IMR-90 (cell line): ENCODE results near the gene ATOSA. TPM values are rescaled to one million over a fixed set of nuclear protein-coding genes. Genes with fewer than 3 reads are reported as not detected.

Experiments
- ATAC-seq: fragments of 200-7000 bp; cut with Tn5 transposase; 2 replicates; pipeline ENCODE4 v1.9.1; 2020; ENCODE audit warnings: low read depth, mild to moderate bottlenecking, moderate library complexity
- BruUV-seq: library from RNA; stranded (reverse); fragments of 400-500 nt; replicated peaks from 2 replicates; lab custom pipeline; 2021; lab: Mats Ljungman, UMichigan
- CTCF ChIA-PET: fragments of 300-600 bp; formaldehyde crosslinking; extraction: SDS; loops from one replicate; lab custom pipeline; 2021; ENCODE audit warnings: antibody characterized with exemption; lab: Yijun Ruan, JAX
- POLR2A ChIA-PET: fragments of 300-600 bp; sonication (Branson Sonifier 250); formaldehyde crosslinking; loops from one replicate; lab custom pipeline; 2022; ENCODE audit warnings: antibody characterized with exemption; ENCODE audit not compliant: unreplicated experiment; lab: Charles Lee
- DNase-seq: peaks from one replicate; pipeline ENCODE4 v3.0.0; 2013
- H2AFZ ChIP-seq: replicated peaks from 2 replicates; pipeline ENCODE3; 2013; ENCODE audit warnings: low read length, mild to moderate bottlenecking; ENCODE audit not compliant: poor library complexity
- H2AK5ac ChIP-seq: 2 replicates; pipeline ENCODE4 v1.6.1; 2013; ENCODE audit warnings: low read depth, low read length, inconsistent platforms
- H2AK9ac ChIP-seq: replicated peaks from 2 replicates; pipeline ENCODE3; 2013; ENCODE audit warnings: mild to moderate bottlenecking, low read depth, low read length, moderate library complexity; ENCODE audit not compliant: poor library complexity
- H2BK120ac ChIP-seq: 2 replicates; pipeline ENCODE4 v1.6.1; 2013; ENCODE audit warnings: low read depth, low read length, inconsistent platforms
- H2BK15ac ChIP-seq: 3 replicates; pipeline ENCODE4 v1.6.1; 2013; ENCODE audit warnings: low read depth, low read length, inconsistent platforms
- H2BK20ac ChIP-seq: 2 replicates; pipeline ENCODE4 v1.6.1; 2013; ENCODE audit warnings: low read depth, mild to moderate bottlenecking, inconsistent platforms, low read length, moderate library complexity
- H2BK5ac ChIP-seq: 2 replicates; pipeline ENCODE4 v1.6.1; 2013; ENCODE audit warnings: mild to moderate bottlenecking, low read depth, low read length, inconsistent platforms; ENCODE audit not compliant: poor library complexity, severe bottlenecking
- H3K14ac ChIP-seq: replicated peaks from 2 replicates; pipeline ENCODE4 v1.6.1; 2013; ENCODE audit warnings: low read depth, low read length, inconsistent platforms
- H3K18ac ChIP-seq: 2 replicates; pipeline ENCODE4 v1.6.1; 2013; ENCODE audit warnings: low read depth, low read length, control low read depth
- H3K23ac ChIP-seq: 2 replicates; pipeline ENCODE4 v1.6.1; 2013; ENCODE audit warnings: low read depth, low read length, inconsistent platforms
- H3K27ac ChIP-seq: 2 replicates; pipeline ENCODE4 v1.5.1; 2013; ENCODE audit warnings: mild to moderate bottlenecking, control low read depth, low read length; ENCODE audit not compliant: insufficient read depth
- H3K27me3 ChIP-seq: 2 replicates; pipeline ENCODE4 v1.6.1; 2013; ENCODE audit warnings: low read length; ENCODE audit not compliant: control insufficient read depth, insufficient read depth
- H3K36me3 ChIP-seq: 2 replicates; pipeline ENCODE4 v1.6.1; 2013; ENCODE audit warnings: low read length, mixed read lengths; ENCODE audit not compliant: control insufficient read depth, insufficient read depth
- H3K4ac ChIP-seq: 2 replicates; pipeline ENCODE4 v1.6.1; 2013; ENCODE audit warnings: low read depth, low read length, inconsistent platforms
- H3K4me1 ChIP-seq: 2 replicates; pipeline ENCODE4 v1.6.1; 2013; ENCODE audit warnings: low read length, mixed read lengths; ENCODE audit not compliant: control insufficient read depth, insufficient read depth
- H3K4me2 ChIP-seq: 2 replicates; pipeline ENCODE4 v1.6.1; 2013; ENCODE audit warnings: low read depth, mild to moderate bottlenecking, control low read depth, low read length, moderate library complexity
- H3K4me3 ChIP-seq: 2 replicates; pipeline ENCODE4 v1.5.1; 2013; ENCODE audit warnings: low read depth, mild to moderate bottlenecking, control low read depth, low read length, moderate library complexity; ENCODE audit not compliant: insufficient read depth
- H3K56ac ChIP-seq: 2 replicates; pipeline ENCODE4 v1.6.1; 2013; ENCODE audit warnings: low read length, inconsistent platforms; ENCODE audit not compliant: insufficient read depth; ENCODE audit errors: extremely low read depth
- H3K79me1 ChIP-seq, 2 experiments: 2 replicates each; pipeline ENCODE4 v1.6.1; 2013; ENCODE audit warnings: low read length in 2 of 2, inconsistent platforms in 1 of 2, low read depth in 1 of 2
- H3K9ac ChIP-seq: 2 replicates; pipeline ENCODE4 v1.6.1; 2013; ENCODE audit warnings: low read depth, low read length, control low read depth
- H3K9me1 ChIP-seq: 2 replicates; pipeline ENCODE4 v1.6.1; 2013; ENCODE audit warnings: low read length, inconsistent platforms; ENCODE audit not compliant: insufficient read depth
- H3K9me3 ChIP-seq: 2 replicates; pipeline ENCODE4 v1.6.1; 2013; ENCODE audit warnings: low read length; ENCODE audit not compliant: control insufficient read depth, insufficient read depth
- H4K20me1 ChIP-seq: 2 replicates; pipeline ENCODE4 v1.6.1; 2013; ENCODE audit warnings: low read length, inconsistent platforms; ENCODE audit not compliant: insufficient read depth
- H4K5ac ChIP-seq: 2 replicates; pipeline ENCODE4 v1.6.1; 2013; ENCODE audit warnings: mild to moderate bottlenecking, low read depth, low read length, control low read depth
- H4K8ac ChIP-seq, 2 experiments: 2 replicates each; pipeline ENCODE4 v1.6.1; 2013; ENCODE audit warnings: low read depth in 2 of 2, low read length in 2 of 2, control low read depth in 1 of 2, inconsistent platforms in 1 of 2
- H4K91ac ChIP-seq: 2 replicates; pipeline ENCODE4 v1.6.1; 2013; ENCODE audit warnings: low read depth, low read length, inconsistent platforms; ENCODE audit not compliant: insufficient read depth
- BHLHE40 ChIP-seq: fragments of 150-350 bp; IDR thresholded peaks from 2 replicates; pipeline ENCODE4 v1.6.1; 2016; ENCODE audit warnings: mild to moderate bottlenecking, low read depth, low read length
- CEBPB ChIP-seq: IDR thresholded peaks from 2 replicates; pipeline ENCODE4 v1.6.1; 2012; ENCODE audit warnings: low read depth, low read length, improper control_type of control experiment
- CHD1 ChIP-seq: IDR thresholded peaks from 2 replicates; pipeline ENCODE4 v1.6.1; 2012; ENCODE audit warnings: low read depth, low read length, improper control_type of control experiment
- CTCF ChIP-seq: conservative IDR thresholded peaks from 2 replicates; pipeline ENCODE4 v1.5.1; 2012; ENCODE audit warnings: mild to moderate bottlenecking, low read depth, low read length, improper control_type of control experiment
- FOS ChIP-seq: fragments of 150-350 bp; IDR thresholded peaks from 2 replicates; pipeline ENCODE4 v1.6.1; 2016; ENCODE audit warnings: low read depth, low read length
- MAZ ChIP-seq: IDR thresholded peaks from 2 replicates; pipeline ENCODE4 v1.6.1; 2012; ENCODE audit warnings: low read depth, mild to moderate bottlenecking, low read length, improper control_type of control experiment, moderate library complexity, borderline replicate concordance
- MXI1 ChIP-seq: IDR thresholded peaks from 2 replicates; pipeline ENCODE4 v1.6.1; 2012; ENCODE audit warnings: low read depth, mild to moderate bottlenecking, low read length, moderate library complexity, borderline replicate concordance
- NFE2L2 ChIP-seq: fragments of 150-350 bp; IDR thresholded peaks from 2 replicates; pipeline ENCODE4 v1.6.1; 2016; ENCODE audit warnings: low read depth, mild to moderate bottlenecking, low read length
- POLR2A ChIP-seq: IDR thresholded peaks from 2 replicates; pipeline ENCODE4 v1.6.1; 2012; ENCODE audit warnings: mild to moderate bottlenecking, low read depth, low read length
- RAD21 ChIP-seq: IDR thresholded peaks from 2 replicates; pipeline ENCODE4 v1.6.1; 2012; ENCODE audit warnings: low read length, improper control_type of control experiment
- RCOR1 ChIP-seq: IDR thresholded peaks from 2 replicates; pipeline ENCODE4 v1.6.1; 2012; ENCODE audit warnings: mild to moderate bottlenecking, low read length, improper control_type of control experiment; ENCODE audit not compliant: insufficient replicate concordance
- RFX5 ChIP-seq: IDR thresholded peaks from 2 replicates; pipeline ENCODE4 v1.8.0; 2012; ENCODE audit warnings: low read depth, mild to moderate bottlenecking, low read length, moderate library complexity
- SMC3 ChIP-seq: fragments of 150-350 bp; IDR thresholded peaks from 2 replicates; pipeline ENCODE4 v1.6.1; 2016; ENCODE audit warnings: low read depth, mild to moderate bottlenecking, antibody characterized with exemption, low read length, moderate library complexity
- WGBS, 2 experiments: methylation state at CpG; one replicate each; pipeline versions ENCODE4 v1.1.5 to v1.1.7; 2013; ENCODE audit warnings: missing lambda C conversion rate in 2 of 2; ENCODE audit not compliant: insufficient read length in 1 of 2; ENCODE audit errors: extremely low coverage in 2 of 2; 5-methylcytosine and 5-hydroxymethylcytosine counted together
- dilution Hi-C: fragments of 300-500 bp; cut with HindIII; formaldehyde crosslinking; loops from one replicate; pipeline ENCODE4 v1.14.3; 2018; ENCODE audit warnings: low sequenced_read_pairs; ENCODE audit not compliant: unreplicated experiment
- in situ Hi-C: fragments of 300-500 bp; cut with MboI; formaldehyde crosslinking; loops from 3 replicates; pipeline ENCODE4 v1.14.3; 2019; ENCODE audit warnings: low sequenced_read_pairs, inconsistent platforms, mixed read lengths
- intact Hi-C: fragments of 100-400 bp; cut with micrococcal nuclease; formaldehyde crosslinking; loops from 2 replicates; pipeline ENCODE4 v1.10.0; 2022
- polyA plus RNA-seq, 3 experiments: library from polyadenylated mRNA; depleted of rRNA; stranded (reverse); fragments of >200 nt; gene quantifications; 2 replicates each; pipeline ENCODE4 v1.2.3, GENCODE V29; 2012; ENCODE audit warnings: low replicate concordance in 1 of 3
- total RNA-seq: library from RNA; depleted of rRNA; stranded (reverse); fragments of >200 nt; gene quantifications from 2 replicates; pipeline ENCODE4 v1.2.3, GENCODE V29; 2012
- TF ChIP-seq, protein P1 (sequence below): fragments of 150-350 bp; IDR thresholded peaks from 2 replicates; pipeline ENCODE4 v1.6.1; 2016; ENCODE audit warnings: low read depth, mild to moderate bottlenecking, low read length, moderate library complexity, borderline replicate concordance
- TF ChIP-seq, protein P2 (sequence below): fragments of 150-350 bp; IDR thresholded peaks from 2 replicates; pipeline ENCODE4 v1.6.1; 2017; ENCODE audit warnings: mild to moderate bottlenecking, antibody characterized with exemption, low read length, low read depth

Gene ATOSA
- total and polyA plus RNA-seq, 2 of the 4 experiments (the other 2 are of a cell fraction), result 13.2 to 17.2 TPM

DNA sequence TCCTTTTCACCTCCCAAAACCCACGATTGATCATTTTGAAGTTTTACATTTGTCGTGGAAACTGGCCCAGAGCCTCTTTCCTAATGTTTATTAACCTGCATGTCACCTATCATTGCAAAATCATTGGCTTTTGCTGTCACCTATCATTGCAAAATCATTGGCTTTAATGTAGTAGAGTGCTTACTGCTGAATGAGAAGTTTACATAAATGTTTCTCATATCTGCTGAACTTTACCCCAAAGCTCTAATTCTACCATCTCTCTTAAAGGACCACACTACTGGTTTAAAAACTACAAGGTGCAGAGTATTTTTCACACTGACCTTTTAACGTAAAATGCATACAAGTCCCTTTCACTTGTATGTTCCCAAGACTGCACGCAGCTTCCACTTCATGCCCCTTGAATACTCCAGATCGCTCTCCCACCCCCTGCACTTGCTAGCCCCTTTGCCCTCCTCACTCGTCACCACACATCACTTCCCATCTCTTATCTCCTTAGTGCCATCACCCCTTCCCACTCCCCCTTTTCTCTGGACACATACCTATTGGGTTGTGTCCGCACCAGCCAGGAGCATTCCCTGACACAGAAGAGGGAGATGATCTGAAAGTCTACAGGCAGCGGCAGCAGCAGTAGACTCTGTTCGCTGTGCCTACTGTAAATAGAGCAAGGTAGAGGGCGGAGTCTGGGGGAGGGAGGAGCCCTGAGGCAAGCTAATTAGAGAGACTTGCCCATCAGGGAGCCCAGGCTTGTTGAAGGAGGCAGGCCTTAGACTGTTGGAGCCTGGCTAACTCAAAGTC, 30.2 kb upstream of the ATOSA start:
- H2AK9ac ChIP-seq, result no peak overlapping the region
- H3K27ac ChIP-seq, result no peak overlapping the region
- H2BK120ac ChIP-seq, result no peak overlapping the region
- H3K9me1 ChIP-seq, result no peaks in the 10 kb centered on the region
- no peak overlapping the region for H3K23ac ChIP-seq
- intact Hi-C loops (no loop called here), dilution Hi-C loops (no loop called here), in situ Hi-C loops (no loop called here)
- no peak overlapping the region for H3K9ac ChIP-seq
- H4K91ac ChIP-seq, result no peak overlapping the region
- no peaks in the 10 kb centered on the region for H3K9me3 ChIP-seq
- H2BK20ac ChIP-seq, result no peak overlapping the region
- no peak overlapping the region for H3K4me3 ChIP-seq
- no peak overlapping the region for H2AK5ac ChIP-seq
- ChIA-PET CTCF (no interaction called here), POLR2A (no interaction called here)
- no peak overlapping the region for H4K8ac ChIP-seq
- peaks cover 18% of the 10 kb centered on the region for H3K27me3 ChIP-seq
- H2BK5ac ChIP-seq, result no peak overlapping the region
- BruUV-seq, result no TSS peak
- no peak overlapping the region for H2BK15ac ChIP-seq
- H3K14ac ChIP-seq, result no peak overlapping the region
- no peak overlapping the region for H3K4ac ChIP-seq
- H3K4me1 ChIP-seq, result peaks cover 4% of the 10 kb centered on the region; the same call in 1 of the 2 replicates
- H4K5ac ChIP-seq, result no peak overlapping the region
- DNase-seq (no peak), ATAC-seq (peak; percentile 44; the same call in 1 of the 2 replicates)
- H2AFZ ChIP-seq, result peak overlapping the region; percentile 68
- no peaks in the 10 kb centered on the region for H3K79me1 ChIP-seq
- H3K18ac ChIP-seq, result no peak overlapping the region
- 11% methylated on average over 4 of the region's 10 CpGs; no CpG with 5 or more reads in 1 of the 2 experiments for WGBS, 2 experiments
- no peaks in the 10 kb centered on the region for H3K36me3 ChIP-seq
- no peaks in the 10 kb centered on the region for H4K20me1 ChIP-seq
- H3K4me2 ChIP-seq, result peak overlapping the region; percentile 63
- no peak overlapping the region for H3K56ac ChIP-seq
- TF ChIP-seq RCOR1 (no peak), CTCF (no peak), RAD21 (no peak), MAZ (no peak), NFE2L2 (no peak), POLR2A (no peak), FOS (no peak), MXI1 (no peak), RFX5 (no peak), CEBPB (no peak), BHLHE40 (no peak), CHD1 (no peak), SMC3 (no peak)
- TF ChIP-seq, protein P1, sequence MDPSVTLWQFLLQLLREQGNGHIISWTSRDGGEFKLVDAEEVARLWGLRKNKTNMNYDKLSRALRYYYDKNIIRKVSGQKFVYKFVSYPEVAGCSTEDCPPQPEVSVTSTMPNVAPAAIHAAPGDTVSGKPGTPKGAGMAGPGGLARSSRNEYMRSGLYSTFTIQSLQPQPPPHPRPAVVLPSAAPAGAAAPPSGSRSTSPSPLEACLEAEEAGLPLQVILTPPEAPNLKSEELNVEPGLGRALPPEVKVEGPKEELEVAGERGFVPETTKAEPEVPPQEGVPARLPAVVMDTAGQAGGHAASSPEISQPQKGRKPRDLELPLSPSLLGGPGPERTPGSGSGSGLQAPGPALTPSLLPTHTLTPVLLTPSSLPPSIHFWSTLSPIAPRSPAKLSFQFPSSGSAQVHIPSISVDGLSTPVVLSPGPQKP, result no peak
- TF ChIP-seq, protein P2, sequence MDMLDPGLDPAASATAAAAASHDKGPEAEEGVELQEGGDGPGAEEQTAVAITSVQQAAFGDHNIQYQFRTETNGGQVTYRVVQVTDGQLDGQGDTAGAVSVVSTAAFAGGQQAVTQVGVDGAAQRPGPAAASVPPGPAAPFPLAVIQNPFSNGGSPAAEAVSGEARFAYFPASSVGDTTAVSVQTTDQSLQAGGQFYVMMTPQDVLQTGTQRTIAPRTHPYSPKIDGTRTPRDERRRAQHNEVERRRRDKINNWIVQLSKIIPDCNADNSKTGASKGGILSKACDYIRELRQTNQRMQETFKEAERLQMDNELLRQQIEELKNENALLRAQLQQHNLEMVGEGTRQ, result no peak
